ENCODE measurements around the gene FAM76B.
A peak's percentile ranks its signal among the peaks of the same experiment; 100 is the strongest.

The FAM76B gene

DNA sequence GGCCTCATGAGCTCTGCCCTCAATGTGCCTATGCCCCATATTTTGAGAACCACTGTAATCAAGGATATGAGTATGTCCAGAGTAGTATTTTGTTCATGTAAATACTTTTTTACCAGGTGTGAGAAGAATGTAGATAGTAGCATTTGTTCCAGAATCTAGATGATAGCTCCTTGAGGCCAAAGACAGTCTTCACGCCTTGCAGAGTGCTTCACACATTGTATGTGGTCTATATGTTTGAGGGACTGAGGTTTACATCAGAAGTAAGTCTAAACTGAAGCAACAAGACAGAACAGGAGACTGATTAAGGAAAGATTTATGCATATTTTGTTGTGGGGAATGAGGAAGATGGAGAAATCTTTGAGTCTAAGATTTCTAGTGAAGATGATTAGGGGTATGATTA lies 13.2 kb upstream of the FAM76B start:
- DNase-seq (ENCODE audit: extremely low read depth, low read depth) = no peak
- H3K4me3 ChIP-seq (replicated peaks; ENCODE audit: low read depth, low read length) = no peak overlapping the region
- TF ChIP-seq, protein P1, sequence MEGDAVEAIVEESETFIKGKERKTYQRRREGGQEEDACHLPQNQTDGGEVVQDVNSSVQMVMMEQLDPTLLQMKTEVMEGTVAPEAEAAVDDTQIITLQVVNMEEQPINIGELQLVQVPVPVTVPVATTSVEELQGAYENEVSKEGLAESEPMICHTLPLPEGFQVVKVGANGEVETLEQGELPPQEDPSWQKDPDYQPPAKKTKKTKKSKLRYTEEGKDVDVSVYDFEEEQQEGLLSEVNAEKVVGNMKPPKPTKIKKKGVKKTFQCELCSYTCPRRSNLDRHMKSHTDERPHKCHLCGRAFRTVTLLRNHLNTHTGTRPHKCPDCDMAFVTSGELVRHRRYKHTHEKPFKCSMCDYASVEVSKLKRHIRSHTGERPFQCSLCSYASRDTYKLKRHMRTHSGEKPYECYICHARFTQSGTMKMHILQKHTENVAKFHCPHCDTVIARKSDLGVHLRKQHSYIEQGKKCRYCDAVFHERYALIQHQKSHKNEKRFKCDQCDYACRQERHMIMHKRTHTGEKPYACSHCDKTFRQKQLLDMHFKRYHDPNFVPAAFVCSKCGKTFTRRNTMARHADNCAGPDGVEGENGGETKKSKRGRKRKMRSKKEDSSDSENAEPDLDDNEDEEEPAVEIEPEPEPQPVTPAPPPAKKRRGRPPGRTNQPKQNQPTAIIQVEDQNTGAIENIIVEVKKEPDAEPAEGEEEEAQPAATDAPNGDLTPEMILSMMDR (IDR thresholded peaks at IDR 0.05; ENCODE audit: low read depth, low read length, missing control alignments) = no peak

DNA sequence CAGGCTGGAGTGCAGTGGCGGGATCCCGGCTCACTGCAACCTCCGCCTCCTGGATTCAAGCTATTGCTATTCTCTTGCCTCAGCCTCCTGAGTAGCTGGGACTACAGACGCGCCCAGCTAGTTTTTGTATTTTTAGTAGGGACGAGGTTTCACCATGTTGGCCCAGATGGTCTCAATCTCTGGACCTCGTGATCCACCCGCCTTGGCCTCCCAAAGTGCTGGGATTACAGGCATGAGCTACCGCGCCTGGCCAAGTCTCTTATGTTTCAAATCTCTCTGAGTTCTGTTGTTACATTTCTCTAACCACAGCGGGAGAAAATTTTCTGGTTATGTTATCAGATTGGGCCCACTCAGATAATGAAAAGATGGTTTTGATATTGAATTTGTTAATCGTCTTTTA lies 10.9 kb upstream of the FAM76B start:
- H3K4me3 ChIP-seq (replicated peaks; ENCODE audit: low read depth, low read length) = no peak overlapping the region
- TF ChIP-seq, protein P1 (IDR thresholded peaks at IDR 0.05; ENCODE audit: low read depth, low read length, missing control alignments) = no peak
- no peak for DNase-seq (ENCODE audit: extremely low read depth, low read depth)

DNA sequence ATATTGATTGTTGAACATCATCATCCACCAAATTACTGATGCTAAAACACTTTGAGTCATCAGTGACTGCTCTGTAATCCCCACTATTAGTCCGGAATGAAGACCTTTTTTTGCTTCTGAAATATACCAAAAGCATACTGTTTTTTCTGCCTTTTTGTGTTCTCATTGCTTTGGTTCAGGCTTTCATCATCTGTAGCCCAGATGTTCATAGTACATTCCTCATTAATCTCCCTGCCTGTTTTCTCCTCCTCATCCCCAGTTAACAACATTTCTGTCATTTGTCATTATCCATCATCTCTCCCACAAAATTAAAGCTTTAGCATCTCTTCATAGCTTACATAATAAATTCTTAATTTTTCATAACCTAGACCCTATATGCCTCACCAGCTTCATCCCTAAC lies 10.0 kb upstream of the FAM76B start:
- TF ChIP-seq, protein P1 (IDR thresholded peaks at IDR 0.05; ENCODE audit: low read depth, low read length, missing control alignments) = no peak
- no peak overlapping the region for H3K4me3 ChIP-seq (replicated peaks; ENCODE audit: low read depth, low read length)
- peak; percentile 30 for DNase-seq (ENCODE audit: extremely low read depth, low read depth)

DNA sequence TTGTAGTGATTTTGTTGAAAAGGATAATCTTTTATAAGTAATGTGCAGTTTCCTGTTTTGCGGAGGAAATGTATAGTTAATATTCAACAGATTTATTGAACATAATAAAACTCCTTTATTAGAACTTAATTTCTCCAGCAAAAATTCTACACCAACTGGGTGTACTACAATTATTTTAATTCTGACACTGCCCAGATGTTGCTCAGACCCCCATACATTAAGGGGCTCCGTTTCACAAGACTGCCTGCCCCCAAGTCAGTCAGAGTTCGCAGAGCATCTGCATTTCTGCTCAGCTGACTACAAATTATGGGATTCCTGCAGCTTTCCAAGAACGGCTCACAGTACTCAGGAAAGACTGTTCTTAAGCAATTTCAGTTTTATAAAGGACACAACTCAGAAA lies 6.9 kb upstream of the FAM76B start:
- TF ChIP-seq, protein P1 (IDR thresholded peaks at IDR 0.05; ENCODE audit: low read depth, low read length, missing control alignments) = no peak

DNA sequence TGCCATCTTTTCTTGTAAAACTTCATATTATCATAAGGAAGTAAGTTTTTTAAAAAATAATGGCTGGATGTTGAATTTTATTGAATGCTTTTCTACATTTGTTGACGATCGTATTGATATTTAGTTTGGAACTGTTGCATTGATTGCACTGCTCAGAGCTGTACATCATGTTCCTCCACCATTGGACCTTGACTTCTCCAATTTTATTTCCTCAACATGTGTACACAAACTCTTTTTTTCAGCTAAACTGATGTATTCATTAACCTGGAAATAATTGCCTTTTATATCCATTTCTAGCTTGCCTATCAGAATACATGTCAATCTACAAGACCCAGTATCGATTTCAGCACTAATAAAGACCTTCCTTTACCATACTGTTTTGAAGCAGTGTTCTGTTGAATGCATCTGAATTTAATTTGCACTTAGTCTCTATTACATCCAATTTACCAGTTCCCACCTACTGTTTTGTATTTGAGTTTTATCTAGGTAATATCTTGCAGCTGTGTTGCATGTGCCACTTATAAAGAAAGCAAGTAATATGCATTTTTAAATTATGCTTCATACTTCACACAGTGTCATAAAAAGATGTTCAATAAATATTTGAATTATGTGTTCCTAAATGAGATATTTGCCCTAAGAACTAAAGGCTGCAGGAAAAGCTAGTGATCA lies 6.2 kb upstream of the FAM76B start:
- TF ChIP-seq, protein P1 (IDR thresholded peaks at IDR 0.05; ENCODE audit: low read depth, low read length, missing control alignments) = no peak
- no peak for DNase-seq (ENCODE audit: extremely low read depth, low read depth)
- no peak overlapping the region for H3K4me3 ChIP-seq (replicated peaks; ENCODE audit: low read depth, low read length)

More for the DNA sequence above, 6.9 kb upstream of the FAM76B start:
- no peak overlapping the region for H3K4me3 ChIP-seq (replicated peaks; ENCODE audit: low read depth, low read length)
- no peak for DNase-seq (ENCODE audit: extremely low read depth, low read depth)

DNA sequence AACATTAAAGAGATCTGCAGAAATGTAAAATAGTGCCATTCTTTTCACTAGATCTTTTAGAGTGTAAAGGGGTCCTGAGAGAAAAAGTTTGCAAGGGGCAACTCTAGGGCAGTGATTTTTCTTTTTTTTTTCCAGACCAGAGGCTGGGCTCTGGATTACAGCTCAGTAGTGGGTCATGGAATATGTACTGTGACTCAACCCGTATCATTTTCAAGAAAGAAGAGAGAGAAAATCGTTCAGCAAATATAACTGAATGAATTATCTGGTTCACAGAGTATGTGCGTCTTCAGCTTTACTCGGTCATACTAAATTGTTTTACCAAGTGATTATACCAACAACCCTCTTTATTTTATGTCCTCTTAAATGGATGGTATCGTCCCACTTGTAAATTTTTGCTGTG lies 4.5 kb upstream of the FAM76B start:
- TF ChIP-seq, protein P1 (IDR thresholded peaks at IDR 0.05; ENCODE audit: low read depth, low read length, missing control alignments) = no peak
- H3K4me3 ChIP-seq (replicated peaks; ENCODE audit: low read depth, low read length) = no peak overlapping the region
- DNase-seq (ENCODE audit: extremely low read depth, low read depth) = no peak

DNA sequence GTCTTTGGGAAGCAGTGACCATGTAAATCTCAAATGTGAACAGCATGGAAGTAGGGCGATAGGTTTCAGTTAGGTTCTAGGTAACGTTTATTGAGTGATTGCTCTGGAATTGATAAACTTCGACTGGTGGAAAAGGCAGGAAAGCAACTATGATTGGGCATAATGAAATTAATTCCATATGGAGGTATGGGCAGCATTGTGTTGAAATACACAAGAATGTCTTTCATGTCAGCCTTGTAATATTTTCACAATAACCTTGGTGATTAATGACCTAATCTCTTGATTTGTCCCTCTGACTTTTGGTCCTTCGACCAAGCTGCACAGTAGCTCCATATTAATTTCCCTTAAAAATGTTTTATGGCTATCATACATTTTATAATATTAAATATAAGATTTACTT lies 3.5 kb upstream of the FAM76B start:
- TF ChIP-seq, protein P1 (IDR thresholded peaks at IDR 0.05; ENCODE audit: low read depth, low read length, missing control alignments) = no peak
- no peak overlapping the region for H3K4me3 ChIP-seq (replicated peaks; ENCODE audit: low read depth, low read length)
- DNase-seq (ENCODE audit: extremely low read depth, low read depth) = no peak

All from HFF-Myc (cell line).